ENCODE results near the gene ZFHX3.

Gene ZFHX3

GRCh38 chr16:72787514-72788268, 260.2 kb downstream of the ZFHX3 start:
- TF ChIP-seq CTCF (conservative IDR thresholded peaks at IDR 0.05; ENCODE audit: control insufficient read depth, insufficient read depth, low read depth, low read length): no peak
- peak overlapping the region; percentile 53 for H3K4me3 ChIP-seq (ENCODE audit: control insufficient read depth, low read depth, low read length)
- peak; percentile 91 for DNase-seq (ENCODE audit: low read depth)

DNA sequence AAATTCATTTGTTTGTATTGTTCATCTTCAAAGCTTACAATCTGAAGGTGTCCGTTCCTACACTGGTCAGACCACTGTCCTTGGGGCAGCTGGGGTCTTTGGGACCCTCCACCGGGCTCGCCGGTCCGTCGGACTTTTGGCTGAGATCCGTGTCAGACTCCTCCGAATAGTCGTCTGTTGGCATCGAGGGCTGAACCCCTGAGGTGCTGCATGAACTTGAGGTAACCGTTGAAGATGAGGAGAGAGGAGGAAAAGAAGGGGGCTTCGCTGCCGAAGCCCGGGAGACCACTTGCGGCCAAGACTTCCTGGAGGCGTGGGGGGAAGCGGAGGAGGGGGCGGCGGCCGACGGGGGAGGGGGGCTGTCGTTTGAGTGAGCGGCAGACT, 260.8 kb downstream of the ZFHX3 start:
- DNase-seq (ENCODE audit: low read depth): no peak
- H3K4me3 ChIP-seq (ENCODE audit: control insufficient read depth, low read depth, low read length): peak overlapping the region; percentile 53
- no peak for TF ChIP-seq CTCF (conservative IDR thresholded peaks at IDR 0.05; ENCODE audit: control insufficient read depth, insufficient read depth, low read depth, low read length)

- TF ChIP-seq CTCF (conservative IDR thresholded peaks at IDR 0.05; ENCODE audit: control insufficient read depth, insufficient read depth, low read depth, low read length): no peak
- H3K4me3 ChIP-seq (ENCODE audit: control insufficient read depth, low read depth, low read length): peak overlapping the region; percentile 53
- no peak for DNase-seq (ENCODE audit: low read depth)
Measured at GRCh38 chr16:72786606-72787005, 261.3 kb downstream of the ZFHX3 start.

- DNase-seq (ENCODE audit: low read depth): peak; percentile 22
- no peak for TF ChIP-seq CTCF (conservative IDR thresholded peaks at IDR 0.05; ENCODE audit: control insufficient read depth, insufficient read depth, low read depth, low read length)
- H3K4me3 ChIP-seq (ENCODE audit: control insufficient read depth, low read depth, low read length): no peak overlapping the region
Measured at GRCh38 chr16:72785886-72786285, 262.0 kb downstream of the ZFHX3 start.

GRCh38 chr16:72785171-72785570, 262.8 kb downstream of the ZFHX3 start:
- DNase-seq (ENCODE audit: low read depth): no peak
- no peak overlapping the region for H3K4me3 ChIP-seq (ENCODE audit: control insufficient read depth, low read depth, low read length)
- TF ChIP-seq CTCF (conservative IDR thresholded peaks at IDR 0.05; ENCODE audit: control insufficient read depth, insufficient read depth, low read depth, low read length): no peak

GRCh38 chr16:72783716-72784318, 264.1 kb downstream of the ZFHX3 start:
- no peak for TF ChIP-seq CTCF (conservative IDR thresholded peaks at IDR 0.05; ENCODE audit: control insufficient read depth, insufficient read depth, low read depth, low read length)
- H3K4me3 ChIP-seq (ENCODE audit: control insufficient read depth, low read depth, low read length): no peak overlapping the region
- DNase-seq (ENCODE audit: low read depth): peak; percentile 41
